Mammary epithelial cell (primary cell): ENCODE measurements around the gene MARCKSL1.

Experiments
- CTCF ChIP-seq, 2 donors: IDR thresholded peaks in 1 of 2; conservative IDR thresholded peaks in 1 of 2; 2 replicates each; pipeline ENCODE4 v1.5.1; 2011 to 2012; ENCODE audit warnings: inconsistent platforms in 2 of 2, low read length in 2 of 2, mild to moderate bottlenecking in 2 of 2, control low read depth in 1 of 2, low read depth in 1 of 2; ENCODE audit not compliant: insufficient read depth in 1 of 2; ENCODE audit errors: extremely low read depth in 1 of 2
- EZH2 ChIP-seq: IDR thresholded peaks from 2 replicates; pipeline ENCODE4 v1.6.1; 2012; ENCODE audit warnings: low read length, inconsistent platforms, borderline replicate concordance

GRCh38 chr1:32345289-32345827 lies 9.3 kb upstream of the MARCKSL1 start:
- TF ChIP-seq EZH2 (no peak), CTCF (conservative IDR thresholded peaks at IDR 0.05 in 1 of 2, IDR thresholded peaks at IDR 0.05 in 1 of 2; ENCODE audit: extremely low read depth in 1 of 2, insufficient read depth in 1 of 2, low read depth in 1 of 2, low read length in 2 of 2) (no peak)
